Astrocyte (in vitro differentiated cells and primary cell): ENCODE results near the gene CDR2L.

Source experiments
- CTCF ChIP-seq: IDR thresholded peaks from 2 replicates; pipeline ENCODE4 v1.5.1; 2011; ENCODE audit warnings: low read depth, mild to moderate bottlenecking, inconsistent platforms, low read length, moderate library complexity; ENCODE audit not compliant: insufficient read depth
- EZH2 ChIP-seq: IDR thresholded peaks from 2 replicates; pipeline ENCODE4 v1.6.1; 2012; ENCODE audit warnings: mild to moderate bottlenecking, low read length, inconsistent platforms; ENCODE audit not compliant: insufficient read depth

- no peak for TF ChIP-seq CTCF
- TF ChIP-seq EZH2: no peak
Measured at GRCh38 chr17:74964246-74964761, 23.1 kb upstream of the CDR2L start.
